T-cell (primary cell): ENCODE measurements around the gene HLA-DMB. TPM values are rescaled to one million over a fixed set of nuclear protein-coding genes. Genes with fewer than 3 reads are reported as not detected.

ENCODE experiments used
- ATAC-seq, 4 experiments: fragments of 200-7000 bp in 3 of 4; fragments of 150-1000 bp in 1 of 4; cut with Tn5 transposase; replicated peaks in 1 of 4; 1 replicate in 3 of 4; 2 replicates in 1 of 4; pipeline ENCODE4 v1.10.0; 2021; ENCODE audit warnings: moderate library complexity in 3 of 4, mild to moderate bottlenecking in 2 of 4, moderate number of reproducible peaks in 1 of 4
- CTCF ChIA-PET, 2 donors: fragments of 300-600 bp; sonication (Branson Sonifier 250); formaldehyde crosslinking; loops; one replicate each; lab custom pipeline; 2022; ENCODE audit warnings: antibody characterized with exemption in 2 of 2; lab: Charles Lee
- POLR2A ChIA-PET, 2 donors: fragments of 300-600 bp; sonication (Branson Sonifier 250); formaldehyde crosslinking; loops; one replicate each; lab custom pipeline; 2022; ENCODE audit warnings: antibody characterized with exemption in 2 of 2; lab: Charles Lee
- DNase-seq, 35 experiments: peaks; one replicate each; pipeline versions ENCODE4 v3.0.0 to v3.0.0-alpha.2; 2013 to 2023
- H3K27ac ChIP-seq: one replicate; pipeline ENCODE4 v1.5.1; 2013; ENCODE audit warnings: low read length
- H3K27me3 ChIP-seq, 2 experiments: replicated peaks in 1 of 2; 1 replicate in 1 of 2; 2 replicates in 1 of 2; pipeline versions ENCODE4 v1.6.1 to v1.7.0; 2013; ENCODE audit warnings: low read length in 1 of 2, mixed read lengths in 1 of 2; ENCODE audit not compliant: control insufficient read depth in 2 of 2, insufficient read depth in 2 of 2; ENCODE audit errors: extremely low read depth in 1 of 2
- H3K36me3 ChIP-seq, 2 donors: 1 replicate in 1 of 2; 2 replicates in 1 of 2; pipeline versions ENCODE4 v1.6.1 to v1.7.0; 2013; ENCODE audit warnings: low read length in 1 of 2; ENCODE audit not compliant: control insufficient read depth in 2 of 2, insufficient read depth in 1 of 2; ENCODE audit errors: extremely low read depth in 1 of 2
- H3K4me1 ChIP-seq, 2 experiments: 1 replicate in 1 of 2; 2 replicates in 1 of 2; pipeline versions ENCODE4 v1.6.1 to v1.7.0; 2013; ENCODE audit warnings: low read length in 2 of 2, mixed read lengths in 1 of 2; ENCODE audit not compliant: insufficient read depth in 2 of 2, control insufficient read depth in 1 of 2; ENCODE audit errors: extremely low read depth in 1 of 2
- H3K4me3 ChIP-seq, 2 donors: 1 replicate in 1 of 2; 2 replicates in 1 of 2; pipeline versions ENCODE4 v1.5.1 to v1.7.0; 2013; ENCODE audit warnings: mild to moderate bottlenecking in 2 of 2, low read length in 1 of 2, moderate library complexity in 1 of 2; ENCODE audit not compliant: control insufficient read depth in 1 of 2; ENCODE audit errors: extremely low read depth in 1 of 2
- H3K9me3 ChIP-seq: 2 replicates; pipeline ENCODE4 v1.7.0; 2013
- H3K27ac Mint-ChIP-seq, 2 donors: one replicate each; pipeline ENCODE4 v1.8.0; 2020 to 2021; ENCODE audit warnings: mild to moderate bottlenecking in 2 of 2, mixed read lengths in 2 of 2
- H3K27me3 Mint-ChIP-seq, 2 donors: one replicate each; pipeline ENCODE4 v1.8.0; 2021 to 2022; ENCODE audit warnings: mixed read lengths in 2 of 2
- H3K36me3 Mint-ChIP-seq: one replicate; pipeline ENCODE4 v1.8.0; 2021; ENCODE audit warnings: mixed read lengths
- H3K4me1 Mint-ChIP-seq, 3 donors: one replicate each; pipeline ENCODE4 v1.8.0; 2020 to 2022; ENCODE audit warnings: mixed read lengths in 3 of 3, mild to moderate bottlenecking in 1 of 3
- H3K4me3 Mint-ChIP-seq, 3 donors: one replicate each; pipeline ENCODE4 v1.8.0; 2020 to 2022; ENCODE audit warnings: mild to moderate bottlenecking in 3 of 3, mixed read lengths in 3 of 3, moderate library complexity in 3 of 3
- H3K9me3 Mint-ChIP-seq, 3 donors: one replicate each; pipeline ENCODE4 v1.8.0; 2020 to 2022; ENCODE audit warnings: mixed read lengths in 3 of 3
- WGBS: methylation state at CpG from one replicate; pipeline ENCODE4 v1.1.5; 2013; ENCODE audit warnings: missing lambda C conversion rate; ENCODE audit not compliant: insufficient coverage; 5-methylcytosine and 5-hydroxymethylcytosine counted together
- total RNA-seq, 35 experiments: library from RNA in 6 of 35; stranded (reverse) in 6 of 35; fragments of 120-200 nt in 1 of 35; gene quantifications; one replicate each; pipeline versions ENCODE4 v1.2.1 to v1.2.4 and lab custom pipeline; 2013 to 2026

Gene HLA-DMB
- total RNA-seq, 5 donors from 2014 or later (not counting 1 experiment from before 2014, with no cell fraction given), result 8.8 to 30.6 (median 10.6) TPM

DNA sequence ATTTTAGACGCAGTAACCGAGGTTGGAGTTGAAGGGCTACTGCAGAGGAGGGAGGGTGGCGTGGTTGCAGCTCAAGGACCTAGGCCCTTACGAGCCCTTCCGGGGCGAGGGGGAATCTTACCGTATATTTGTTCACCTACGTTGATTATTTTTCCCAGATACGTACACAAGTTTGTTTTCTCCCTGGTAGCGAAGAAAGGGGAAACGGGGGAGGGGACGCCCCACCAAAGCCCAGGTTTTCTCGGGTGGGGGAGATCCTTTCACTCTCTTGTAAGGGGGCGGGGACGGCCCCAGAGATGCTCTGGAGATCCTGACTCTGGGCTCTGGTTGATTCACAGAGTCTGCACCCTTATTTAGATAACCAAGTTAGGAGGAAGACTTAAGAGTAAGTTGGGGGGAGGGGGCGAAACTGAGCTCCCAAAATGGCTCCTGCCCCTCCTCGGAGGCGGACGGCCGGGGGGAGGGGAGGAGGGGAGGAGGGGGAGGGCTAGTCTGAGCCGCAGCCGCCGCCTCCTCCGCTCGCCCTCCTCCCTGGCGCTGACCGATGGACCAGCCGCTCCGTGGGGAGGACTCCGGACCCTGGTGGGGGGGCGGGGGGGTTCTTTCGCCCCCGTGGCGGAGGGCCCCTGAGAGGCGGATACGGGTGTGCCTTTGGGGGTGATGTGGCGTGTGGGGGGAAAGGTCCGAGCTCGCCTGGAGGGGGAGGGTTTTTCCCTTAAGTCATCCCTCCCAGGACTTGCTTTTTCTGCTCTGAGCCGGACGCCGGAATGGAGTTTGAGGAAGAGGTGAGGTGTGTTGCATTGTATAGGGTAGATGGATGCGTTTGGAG is 29.8 kb upstream of the HLA-DMB start:
- CTCF ChIA-PET, result interaction anchor here in 1 of 2 donors (0.7 to 14.4 kb wide), 10 partner anchors 10 to 307 kb away, joined by 3 to 207 read pairs (median 21); partner anchors contain the start of genes B3GALT4, HLA-DMA, HLA-DMB and PSMB9
- Mint-ChIP-seq H3K4me3 (peak overlapping the region; percentile 96 to 99 (median 99)), H3K9me3 (no peaks in the 10 kb centered on the region), H3K27ac (peak overlapping the region; percentile 99), H3K27me3 (no peaks in the 10 kb centered on the region), H3K4me1 (peaks cover 30 to 69% (median 40%) of the 10 kb centered on the region in 3 donors), H3K36me3 (peaks cover 37% of the 10 kb centered on the region)
- 0% methylated on average over 5 of the region's 43 CpGs for WGBS
- peak overlapping the region; percentile 92 for H3K27ac ChIP-seq
- peaks cover 0 to 4% of the 10 kb centered on the region in 2 experiments for H3K27me3 ChIP-seq
- H3K4me3 ChIP-seq, result peak overlapping the region; percentile 72 to 88
- no peaks in the 10 kb centered on the region for H3K9me3 ChIP-seq
- DNase-seq (peak; percentile 30 to 79 (median 61)), ATAC-seq (peak in 2 of 4 experiments; percentile 1 to 2)
- H3K36me3 ChIP-seq, result peaks cover 0 to 16% of the 10 kb centered on the region in 2 donors
- POLR2A ChIA-PET, result interaction anchor here (0.6 to 2.3 kb wide), 12 partner anchors 8 to 773 kb away, joined by 3 to 30 read pairs (median 6); partner anchors contain the start of genes HLA-DMA (in 1 of the 2), HLA-DMB (in 1 of the 2), HLA-DPB1 (in 1 of the 2) and PSMB9 (in 1 of the 2)
- H3K4me1 ChIP-seq, result peaks cover 27 to 40% of the 10 kb centered on the region in 2 experiments

DNA sequence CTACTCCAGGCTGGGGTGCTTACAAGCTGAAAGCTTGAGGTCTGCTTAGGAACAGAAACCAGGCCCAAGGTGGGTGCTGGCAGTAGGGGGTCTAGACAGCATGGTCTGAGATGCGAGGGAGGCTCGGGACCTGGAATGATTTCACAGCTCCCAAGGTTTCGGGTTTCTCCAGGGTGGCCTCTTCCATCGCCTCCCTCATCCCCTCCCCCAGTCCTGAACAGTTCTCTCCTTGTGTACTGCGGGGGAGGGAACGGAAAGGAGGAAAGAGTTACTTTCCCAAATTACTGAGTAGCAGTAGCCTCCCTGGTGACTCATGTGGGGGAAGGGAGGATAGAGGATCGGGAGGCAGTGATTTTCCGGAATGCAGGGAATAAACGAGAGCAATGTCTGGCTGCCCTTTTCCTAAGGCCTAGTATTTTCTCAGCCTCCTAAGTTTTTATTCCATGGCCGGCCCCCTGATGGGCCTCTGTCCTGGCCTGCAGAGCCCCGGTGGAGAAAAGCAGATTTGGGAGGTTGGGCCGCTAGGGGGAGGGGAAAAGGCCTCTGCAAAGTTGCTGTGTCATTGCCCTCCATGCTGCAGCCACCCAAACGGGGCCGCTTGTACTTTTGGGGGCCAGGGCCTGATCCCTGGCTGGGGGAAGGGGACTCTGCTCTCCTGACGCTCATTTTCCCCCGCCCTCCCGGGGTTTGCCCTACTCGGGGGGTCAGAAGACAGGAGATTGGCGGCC is 29.0 kb upstream of the HLA-DMB start:
- ATAC-seq, result no peak
- H3K27ac Mint-ChIP-seq, result peak overlapping the region; percentile 93 to 99
- H3K36me3 ChIP-seq, result peaks cover 0 to 8% of the 10 kb centered on the region in 2 donors
- DNase-seq, result peak in 33 of 35 experiments; percentile 27 to 74 (median 50)
- peaks cover 0 to 4% of the 10 kb centered on the region in 2 experiments for H3K27me3 ChIP-seq
- 0% methylated on average over 10 of the region's 19 CpGs for WGBS
- peaks cover 29% of the 10 kb centered on the region for H3K36me3 Mint-ChIP-seq
- CTCF ChIA-PET, result interaction anchor here in 1 of 2 donors (0.7 to 14.4 kb wide), 8 partner anchors 14 to 307 kb away, joined by 3 to 207 read pairs (median 24); partner anchors contain the start of genes B3GALT4, HLA-DMA, HLA-DMB and PSMB9
- H3K4me3 Mint-ChIP-seq, result peak overlapping the region; percentile 96 to 99 (median 99)
- peak overlapping the region; percentile 92 for H3K27ac ChIP-seq
- POLR2A ChIA-PET, result interaction anchor here (0.6 to 0.9 kb wide), 3 partner anchors 10 to 772 kb away, joined by 3 to 8 read pairs (median 5); no protein-coding TSS in a partner anchor
- peaks cover 30 to 68% (median 40%) of the 10 kb centered on the region in 3 donors for H3K4me1 Mint-ChIP-seq
- H3K9me3 ChIP-seq, result no peaks in the 10 kb centered on the region
- no peaks in the 10 kb centered on the region for H3K9me3 Mint-ChIP-seq
- H3K4me1 ChIP-seq, result peaks cover 21 to 37% of the 10 kb centered on the region in 2 experiments
- H3K27me3 Mint-ChIP-seq, result no peaks in the 10 kb centered on the region
- peak overlapping the region; percentile 72 to 84 for H3K4me3 ChIP-seq

DNA sequence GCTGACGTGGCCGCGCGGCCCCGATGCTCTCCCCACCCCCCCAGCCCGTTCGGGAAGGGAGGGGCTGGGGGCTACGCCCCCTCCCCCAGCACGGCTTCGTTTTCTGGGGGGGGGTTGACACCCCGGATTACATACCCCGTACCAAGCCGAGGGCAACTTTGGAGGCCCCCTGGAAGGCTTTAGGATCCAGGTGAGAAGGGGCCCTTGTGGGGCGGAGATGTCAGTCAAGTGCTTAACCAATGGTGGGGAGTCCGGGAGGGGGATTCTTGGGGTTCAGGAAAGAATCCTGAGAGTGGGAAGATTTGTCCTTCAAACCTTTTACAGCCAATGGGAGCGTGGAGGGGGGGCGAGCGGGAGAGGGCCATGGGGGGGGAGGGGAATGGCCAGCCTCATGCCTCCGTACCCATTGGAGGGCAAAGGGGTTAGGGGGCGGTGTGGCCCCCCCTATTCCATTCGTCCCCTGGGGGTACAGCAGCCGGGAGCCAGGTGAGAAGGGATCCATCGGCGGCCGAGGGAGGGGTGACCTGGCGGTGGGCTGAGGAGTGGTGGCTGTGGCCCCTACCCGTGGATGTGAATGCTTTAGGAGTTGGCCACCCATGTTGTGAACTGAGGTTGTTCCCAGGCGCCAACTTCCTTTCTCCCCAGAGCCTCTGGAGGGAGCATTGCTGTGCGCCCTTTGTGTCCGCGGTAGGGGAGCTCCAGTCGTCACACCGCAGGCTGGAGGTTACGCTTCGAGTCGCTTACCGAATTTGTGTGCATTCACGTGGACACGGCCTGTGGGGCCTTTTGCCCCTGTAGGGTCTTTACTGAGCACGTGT is 28.2 kb upstream of the HLA-DMB start:
- peaks cover 21% of the 10 kb centered on the region for H3K36me3 Mint-ChIP-seq
- H3K27me3 Mint-ChIP-seq, result no peaks in the 10 kb centered on the region
- H3K4me1 Mint-ChIP-seq, result peaks cover 35 to 63% (median 38%) of the 10 kb centered on the region in 3 donors
- peaks cover 0 to 4% of the 10 kb centered on the region in 2 experiments for H3K27me3 ChIP-seq
- ChIA-PET POLR2A (interaction anchor here (0.5 to 1.1 kb wide), 10 partner anchors 11 to 1451 kb away, joined by 3 to 8 read pairs (median 4); partner anchors contain the start of genes HLA-DMA (in 1 of the 2) and TAP1 (in 1 of the 2)), CTCF (interaction anchor here in 1 of 2 donors (0.9 to 14.4 kb wide), 7 partner anchors 15 to 115 kb away, joined by 3 to 207 read pairs (median 20); partner anchors contain the start of genes HLA-DMA, HLA-DMB, HLA-DPB1 and PSMB9)
- DNase-seq (peak in 30 of 35 experiments; percentile 19 to 75 (median 44)), ATAC-seq (peak in 3 of 4 experiments; percentile 34 to 36 (median 35))
- WGBS, result 0% methylated on average over 22 of the region's 40 CpGs
- H3K27ac Mint-ChIP-seq, result peak overlapping the region; percentile 93 to 99
- peak overlapping the region; percentile 72 to 84 for H3K4me3 ChIP-seq
- peak overlapping the region; percentile 92 for H3K27ac ChIP-seq
- no peaks in the 10 kb centered on the region for H3K9me3 Mint-ChIP-seq
- peaks cover 15 to 29% of the 10 kb centered on the region in 2 experiments for H3K4me1 ChIP-seq
- no peaks in the 10 kb centered on the region for H3K9me3 ChIP-seq
- peaks cover 0 to under 1% of the 10 kb centered on the region in 2 donors for H3K36me3 ChIP-seq
- H3K4me3 Mint-ChIP-seq, result peak overlapping the region; percentile 96 to 99 (median 99)

DNA sequence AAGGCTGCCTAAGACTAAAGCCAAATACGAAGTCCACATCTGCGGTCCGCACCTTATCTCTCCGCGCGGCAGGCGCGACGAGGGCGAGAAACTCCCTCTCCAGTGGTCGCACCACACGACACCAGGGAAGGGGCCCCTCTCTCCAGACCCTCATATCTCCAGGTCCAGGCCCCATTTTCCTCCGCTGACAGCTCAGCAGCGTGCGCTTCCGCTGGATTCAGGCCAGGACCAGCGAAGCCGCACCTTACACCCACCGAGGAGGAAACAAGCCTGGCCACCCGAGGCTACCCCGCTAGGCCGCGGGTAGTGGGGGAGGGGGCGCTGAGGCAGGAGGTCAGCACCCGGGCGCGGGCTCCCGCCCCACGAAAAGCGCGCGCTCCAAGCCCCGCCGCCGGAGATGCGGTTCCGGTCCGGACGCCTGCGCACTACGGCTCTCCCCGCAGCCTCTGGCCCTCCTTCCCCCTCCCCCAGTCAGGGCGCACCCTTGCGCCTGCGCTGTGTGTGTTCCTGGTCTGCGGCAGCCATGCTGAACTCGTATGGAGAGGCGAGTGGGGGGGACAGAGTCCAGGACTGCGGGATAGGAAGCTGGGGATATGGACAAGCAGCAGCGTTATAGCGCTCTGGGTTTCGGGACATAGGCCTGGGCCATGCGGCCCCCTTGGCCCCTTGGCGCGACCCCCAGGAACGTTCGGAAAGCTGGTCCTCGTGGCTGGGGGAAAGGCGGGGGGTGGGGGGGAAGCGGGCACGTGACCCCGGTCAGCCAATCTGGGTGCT is 27.5 kb upstream of the HLA-DMB start, which contains the start of gene BRD2:
Gene BRD2, plus strand, starts transcription at position 502 of the 774 bp plus-strand sequence. CDS start 4,305 bp downstream, outside the sequence.
- Mint-ChIP-seq H3K4me3 (peak within 1 kb of the TSS; percentile 96 to 99 (median 99)), H3K4me1 (peaks cover 41 to 59% (median 42%) of the 10 kb centered on the region in 3 donors), H3K9me3 (no peaks in the 10 kb centered on the region), H3K27ac (peak within 1 kb of the TSS; percentile 93 to 99), H3K27me3 (no peaks in the 10 kb centered on the region), H3K36me3 (peaks cover 13% of the 10 kb centered on the region)
- Histone ChIP-seq H3K27ac (peak within 1 kb of the TSS; percentile 92), H3K9me3 (no peaks in the 10 kb centered on the region), H3K36me3 (no peaks in the 10 kb centered on the region), H3K4me1 (peaks cover 15 to 29% of the 10 kb centered on the region in 2 experiments), H3K27me3 (peaks cover 0 to 4% of the 10 kb centered on the region in 2 experiments), H3K4me3 (peak within 1 kb of the TSS; percentile 72 to 84)
- ChIA-PET CTCF (interaction anchor here (0.6 to 14.4 kb wide), 14 partner anchors 10 to 115 kb away, joined by 3 to 207 read pairs (median 5); partner anchors contain the start of genes HLA-DMA (in 1 of the 2), HLA-DMB (in 1 of the 2), HLA-DPB1 (in 1 of the 2) and PSMB9 (in 1 of the 2)), POLR2A (interaction anchor here (0.5 to 1.3 kb wide), 12 partner anchors 10 to 1451 kb away, joined by 3 to 8 read pairs (median 4); partner anchors contain the start of genes HLA-DMA (in 1 of the 2), PSMB9 (in 1 of the 2) and TAP1 (in 1 of the 2))
- DNase-seq (peak; percentile 92 to 98 (median 96)), ATAC-seq (peak; percentile 47 to 57 (median 52))
- WGBS, result under 1% methylated on average over 32 of the region's 62 CpGs
